Activated gamma-delta T cell treated with anti-CD3 and anti-CD28 coated beads, Interleukin-2, amount 50 U/mL, for 16 hours (primary cell): ENCODE data around the gene FOXP3.
A peak's percentile ranks its signal among the peaks of the same experiment; 100 is the strongest.

Experiments used
- DNase-seq: peaks from one replicate; pipeline ENCODE4 v3.0.0-alpha.2; 2020; ENCODE audit warnings: low read depth

Gene FOXP3

DNA sequence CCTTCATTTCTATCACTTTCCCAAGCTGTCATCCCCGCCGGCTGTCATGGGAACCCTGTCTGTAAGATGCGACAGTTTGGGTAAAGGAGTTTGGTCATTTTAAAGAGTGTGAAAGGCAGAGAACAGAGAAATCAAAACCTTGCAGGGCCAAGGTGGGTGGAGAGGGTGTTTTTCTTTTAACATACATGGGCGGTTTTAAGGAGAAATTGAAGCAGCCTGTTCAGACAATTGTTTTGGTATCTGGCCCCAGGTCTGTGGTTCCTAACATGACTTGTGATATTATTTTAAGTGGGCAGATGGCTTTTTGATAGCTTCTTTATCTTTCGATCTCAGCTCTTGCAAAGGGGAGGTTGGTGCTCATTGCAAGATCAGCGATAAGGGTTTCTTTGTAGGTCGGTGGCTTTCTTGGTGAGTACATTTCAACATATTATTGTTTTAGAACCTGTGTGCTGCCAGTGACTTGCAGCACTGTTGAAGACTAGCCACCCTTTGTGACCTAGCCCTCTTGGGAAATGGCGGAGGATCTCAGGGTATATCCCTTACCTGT is 8.7 kb upstream of the FOXP3 start:
- DNase-seq: no peak

DNA sequence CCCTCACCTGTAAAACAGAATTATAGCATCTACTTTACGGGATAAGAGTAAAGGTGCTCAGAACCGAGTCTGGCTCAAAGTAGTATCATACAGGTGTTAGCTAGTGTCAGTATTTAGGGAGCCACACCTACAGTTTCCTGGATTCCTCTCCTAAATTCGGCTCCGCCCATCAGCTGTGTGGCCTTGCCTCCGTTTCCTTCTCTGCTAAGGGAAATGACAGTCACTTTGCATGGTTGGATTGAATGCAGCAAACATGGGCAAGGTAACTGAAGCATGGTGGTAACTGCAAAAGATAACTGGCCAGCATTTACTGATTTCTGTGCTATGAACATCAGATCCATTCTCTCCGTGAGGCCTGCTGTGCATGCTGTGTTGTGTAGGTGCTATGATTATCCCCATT is 7.9 kb upstream of the FOXP3 start:
- no peak for DNase-seq

DNA sequence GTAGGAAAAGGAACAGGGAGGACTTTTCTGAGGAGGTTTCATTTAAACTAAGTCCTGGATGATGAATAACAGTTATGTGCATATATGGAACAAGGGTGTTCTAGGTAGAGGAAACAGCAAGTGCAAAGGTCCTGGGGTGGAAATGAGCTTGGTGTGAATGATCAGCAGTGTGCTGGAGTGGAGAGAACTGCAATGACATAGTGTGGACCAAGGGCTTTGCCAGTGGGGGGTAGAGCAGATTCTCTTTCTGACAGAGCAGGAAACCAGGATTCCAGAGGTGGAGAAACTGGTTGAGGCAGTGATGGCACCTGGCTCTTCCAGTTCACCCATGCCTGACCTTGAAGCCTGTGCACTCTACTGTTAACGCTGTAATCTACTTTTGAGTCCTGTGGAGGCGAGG is 6.8 kb upstream of the FOXP3 start:
- DNase-seq: no peak

DNA sequence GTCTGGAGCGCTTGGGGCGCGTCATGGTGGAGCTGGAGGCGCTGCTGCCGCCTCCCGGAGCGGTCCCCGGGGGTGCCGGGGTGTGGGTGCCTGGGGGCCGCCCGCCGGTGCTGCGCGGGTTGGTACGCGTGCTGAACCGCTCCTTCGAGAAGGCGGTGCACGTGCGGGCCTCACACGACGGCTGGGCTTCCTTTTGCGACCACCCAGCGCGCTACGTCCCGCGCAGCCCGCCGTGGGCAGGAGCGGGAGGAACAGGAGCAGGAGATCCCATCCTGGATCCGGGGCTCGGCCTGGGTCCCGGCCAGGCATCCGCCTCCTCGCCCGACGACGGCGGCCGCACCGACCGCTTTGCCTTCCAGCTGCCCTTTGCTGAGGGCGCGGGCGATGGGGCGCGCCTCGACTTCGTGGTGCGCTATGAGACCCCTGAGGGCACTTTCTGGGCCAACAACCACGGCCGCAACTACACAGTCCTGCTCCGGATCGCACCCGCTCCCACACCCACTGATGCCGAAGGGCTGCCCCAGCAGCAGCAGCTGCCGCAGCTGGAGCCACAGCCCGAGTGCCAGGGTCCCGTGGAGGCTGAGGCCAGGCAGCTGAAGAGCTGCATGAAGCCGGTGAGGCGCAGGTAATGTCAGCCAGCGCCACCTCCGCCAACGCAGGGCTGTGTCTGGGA is 5.9 kb upstream of the FOXP3 start:
- DNase-seq: no peak

DNA sequence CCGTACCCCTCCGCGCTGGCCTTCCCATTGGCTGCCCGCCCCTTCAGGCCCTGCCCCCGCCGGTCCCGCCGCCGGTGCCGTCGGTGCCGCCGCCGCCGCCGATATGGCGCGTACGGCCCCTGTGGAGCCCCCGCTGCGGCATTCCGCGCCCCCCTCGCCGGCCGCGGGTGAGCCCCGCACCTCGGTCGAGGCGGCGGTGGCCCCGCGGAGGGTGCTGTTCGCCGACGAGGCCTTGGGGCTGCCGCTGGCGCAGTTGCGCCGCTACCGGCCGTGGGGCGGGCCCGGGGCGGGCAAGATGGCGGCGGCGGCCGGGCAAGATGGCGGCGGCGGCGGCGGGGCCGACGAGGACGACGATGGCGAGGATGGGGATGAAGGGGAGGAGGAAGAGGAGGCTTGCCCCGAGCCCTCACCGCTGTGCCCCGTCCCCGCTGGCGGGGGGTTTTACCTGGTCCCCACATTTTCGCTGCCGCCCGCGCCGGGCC is 5.3 kb upstream of the FOXP3 start, which contains the start of gene PPP1R3F:
PPP1R3F (plus strand) TSS at position 27 of the 482 bp plus-strand sequence; CDS start at position 104, 77 bp downstream.
- DNase-seq: no peak

DNA sequence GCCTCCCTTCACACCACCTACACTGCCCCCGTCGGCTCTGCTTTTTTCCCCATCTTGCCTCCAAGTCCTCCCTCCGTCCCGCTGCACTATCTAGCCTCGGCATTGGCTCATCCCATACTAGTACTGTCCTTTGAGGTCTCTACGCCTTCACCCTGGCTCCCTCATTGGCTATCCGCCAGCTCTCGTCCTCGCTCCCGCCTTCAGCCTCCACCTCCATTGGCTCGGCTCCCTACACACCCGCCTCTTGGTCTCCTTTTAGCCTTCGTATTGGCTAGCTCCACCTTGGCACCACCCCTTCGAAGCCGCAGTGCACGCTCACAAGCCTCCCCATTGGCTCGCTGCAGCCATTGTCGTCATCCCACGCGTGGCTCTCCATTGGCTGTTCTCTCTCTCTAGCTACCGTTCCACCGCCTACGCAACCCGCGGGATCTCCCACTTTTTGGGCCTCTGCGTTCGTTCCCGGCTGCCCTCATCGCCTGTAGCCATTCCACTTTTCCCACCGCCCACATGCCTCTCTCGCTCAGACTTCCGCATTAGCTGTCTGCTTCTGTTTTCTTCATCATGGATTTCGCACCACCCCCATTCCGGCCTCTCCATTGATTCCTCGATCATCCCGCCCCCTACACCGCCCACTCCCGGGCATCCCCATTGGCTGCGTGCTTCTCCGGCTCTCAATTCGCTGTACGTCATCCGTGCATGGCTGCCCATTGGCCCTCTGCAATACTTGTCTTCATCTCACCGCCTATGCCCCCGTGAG is 4.7 kb upstream of the FOXP3 start:
- DNase-seq: peak; percentile 89

DNA sequence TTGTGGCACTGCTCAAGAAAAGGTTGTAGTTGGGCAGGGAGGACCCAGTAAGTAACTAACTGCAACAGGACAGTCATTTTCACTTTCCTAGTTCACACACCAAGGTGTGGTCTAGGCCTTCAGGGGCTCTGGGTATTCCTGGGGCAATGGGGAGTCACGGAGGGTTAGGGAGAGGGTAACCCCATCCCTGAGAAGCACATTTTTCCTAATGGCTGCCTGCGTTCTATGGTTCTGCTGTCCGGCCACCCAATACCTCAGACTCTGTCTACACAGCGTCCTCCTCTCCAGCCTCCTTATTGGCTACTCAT is 4.1 kb upstream of the FOXP3 start:
- no peak for DNase-seq

DNA sequence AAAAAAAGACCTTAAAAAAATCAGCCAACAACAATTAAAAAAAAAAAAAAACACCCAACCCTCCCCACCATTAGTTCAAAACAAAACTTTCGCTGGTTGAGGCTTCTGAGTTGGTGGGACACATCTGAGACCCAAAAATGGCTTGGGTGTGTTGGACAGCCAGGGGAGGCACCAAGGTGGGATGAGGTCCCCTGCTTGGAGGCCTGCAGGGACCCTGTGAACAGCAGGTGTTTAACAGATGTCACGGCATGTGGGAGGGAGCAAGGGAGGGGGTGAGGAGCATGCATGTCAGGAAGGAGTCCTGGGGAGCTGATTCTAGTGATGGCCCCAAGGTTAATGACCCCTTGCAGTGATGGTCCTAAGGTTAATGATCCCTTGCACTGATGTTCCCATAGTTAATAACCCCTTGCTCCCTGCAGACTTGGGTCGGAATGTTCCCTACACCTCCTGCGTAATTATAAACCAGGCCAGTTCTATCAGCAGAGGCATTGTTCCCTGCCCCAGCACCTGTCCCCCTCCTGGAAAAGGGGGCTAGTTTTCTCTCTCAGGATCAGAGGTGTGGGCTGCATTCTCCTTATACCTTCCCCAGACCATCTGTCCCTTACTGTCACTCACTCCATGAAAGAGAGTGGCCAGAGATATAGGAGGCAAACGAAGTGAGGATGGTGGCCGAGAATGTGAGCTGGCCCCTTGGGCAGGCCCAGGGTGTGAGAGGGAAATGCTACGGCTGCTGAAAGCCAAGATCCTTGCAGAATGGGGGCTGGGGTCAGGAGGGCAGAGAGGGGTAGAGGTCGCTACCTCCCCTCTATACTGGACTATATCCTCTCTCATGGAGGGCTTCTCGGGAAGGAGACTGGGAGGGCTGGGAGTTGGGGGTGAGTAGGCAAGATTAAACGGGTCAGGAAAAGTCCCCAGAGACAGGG is 2.3 kb upstream of the FOXP3 start:
- no peak for DNase-seq

DNA sequence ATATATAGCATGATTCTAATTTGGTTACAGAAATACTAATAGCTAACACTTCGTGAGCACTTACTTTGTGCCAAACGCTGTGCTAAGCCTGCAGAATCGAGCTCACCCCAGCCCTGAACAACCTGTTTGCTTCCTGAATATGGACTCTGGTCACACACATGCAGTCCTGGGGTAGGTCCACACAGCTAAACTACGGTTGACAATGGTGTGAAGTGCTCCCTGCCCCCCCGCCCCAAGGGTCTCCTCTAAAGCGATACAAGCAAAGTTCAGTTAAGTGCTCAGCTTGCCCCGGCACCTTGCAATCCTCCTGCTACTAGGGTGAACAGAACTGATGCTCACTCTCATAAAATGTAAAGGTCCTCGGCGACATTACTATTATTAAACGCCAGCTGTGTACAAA is 879 bp downstream of the FOXP3 start:
- no peak for DNase-seq

DNA sequence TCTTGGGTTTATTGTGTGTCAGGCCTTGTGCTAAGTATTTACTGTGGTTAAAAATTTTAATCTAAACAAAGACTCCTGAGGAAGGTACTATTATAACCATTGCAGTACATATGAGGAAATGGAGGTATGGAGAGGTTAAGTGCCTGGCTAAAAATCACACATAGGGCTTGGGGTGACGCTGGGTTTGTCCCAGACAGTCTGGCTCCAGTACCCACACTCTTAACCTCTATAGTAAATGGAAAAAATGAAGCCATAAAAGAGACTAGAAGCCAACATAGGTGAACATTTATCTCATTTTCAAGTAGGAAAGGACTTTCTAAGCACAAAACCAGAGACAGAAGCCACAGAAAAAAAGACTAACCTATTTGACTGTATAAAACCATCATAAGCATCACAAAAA is 1.9 kb downstream of the FOXP3 start:
- no peak for DNase-seq

DNA sequence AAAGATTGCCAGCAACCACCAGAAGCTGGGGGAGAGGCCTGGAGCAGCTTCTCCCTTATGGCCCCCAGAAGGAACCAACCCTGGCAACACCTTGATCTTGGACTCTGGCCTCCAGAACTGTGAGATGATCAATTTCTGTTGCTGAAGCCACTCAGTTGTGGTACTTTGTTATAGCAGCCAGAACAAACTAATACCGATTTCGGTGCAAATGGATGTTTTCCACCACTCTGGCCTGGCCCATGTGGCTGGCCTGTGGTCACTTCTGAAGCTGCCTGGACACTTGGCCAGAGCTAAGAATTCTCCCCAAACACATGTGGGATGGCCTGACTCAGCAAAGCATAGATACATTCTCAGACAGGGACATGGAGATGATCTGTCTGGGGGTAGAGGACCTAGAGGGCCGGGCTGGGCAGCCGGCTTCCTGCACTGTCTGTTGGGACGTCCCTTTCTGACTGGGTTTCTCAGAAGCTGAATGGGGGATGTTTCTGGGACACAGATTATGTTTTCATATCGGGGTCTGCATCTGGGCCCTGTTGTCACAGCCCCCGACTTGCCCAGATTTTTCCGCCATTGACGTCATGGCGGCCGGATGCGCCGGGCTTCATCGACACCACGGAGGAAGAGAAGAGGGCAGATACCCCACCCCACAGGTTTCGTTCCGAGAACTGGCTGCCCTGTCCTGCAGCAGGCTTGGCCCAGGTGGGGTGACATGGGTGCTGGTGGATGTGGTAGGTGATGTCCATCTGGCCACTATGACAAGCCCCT is 4.1 kb downstream of the FOXP3 start:
- no peak for DNase-seq

DNA sequence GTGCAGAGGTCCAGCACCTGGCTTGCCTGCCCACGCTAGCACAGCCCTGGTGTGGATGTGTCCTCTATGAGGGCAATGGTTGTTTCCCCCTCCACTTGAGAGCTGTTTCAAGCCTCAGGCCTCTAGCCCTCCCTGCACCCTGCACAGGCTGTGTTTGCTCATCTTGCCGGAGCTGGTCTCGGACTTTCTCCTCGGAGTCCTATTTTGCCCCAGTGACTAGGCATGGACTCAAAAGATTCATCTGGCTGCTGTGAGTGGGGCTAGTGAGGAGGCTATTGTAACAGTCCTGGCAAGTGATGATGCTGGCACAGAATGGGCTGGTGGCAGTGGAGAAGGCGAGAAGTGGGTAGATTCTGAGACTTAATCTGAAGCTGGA is 5.8 kb downstream of the FOXP3 start:
- no peak for DNase-seq

DNA sequence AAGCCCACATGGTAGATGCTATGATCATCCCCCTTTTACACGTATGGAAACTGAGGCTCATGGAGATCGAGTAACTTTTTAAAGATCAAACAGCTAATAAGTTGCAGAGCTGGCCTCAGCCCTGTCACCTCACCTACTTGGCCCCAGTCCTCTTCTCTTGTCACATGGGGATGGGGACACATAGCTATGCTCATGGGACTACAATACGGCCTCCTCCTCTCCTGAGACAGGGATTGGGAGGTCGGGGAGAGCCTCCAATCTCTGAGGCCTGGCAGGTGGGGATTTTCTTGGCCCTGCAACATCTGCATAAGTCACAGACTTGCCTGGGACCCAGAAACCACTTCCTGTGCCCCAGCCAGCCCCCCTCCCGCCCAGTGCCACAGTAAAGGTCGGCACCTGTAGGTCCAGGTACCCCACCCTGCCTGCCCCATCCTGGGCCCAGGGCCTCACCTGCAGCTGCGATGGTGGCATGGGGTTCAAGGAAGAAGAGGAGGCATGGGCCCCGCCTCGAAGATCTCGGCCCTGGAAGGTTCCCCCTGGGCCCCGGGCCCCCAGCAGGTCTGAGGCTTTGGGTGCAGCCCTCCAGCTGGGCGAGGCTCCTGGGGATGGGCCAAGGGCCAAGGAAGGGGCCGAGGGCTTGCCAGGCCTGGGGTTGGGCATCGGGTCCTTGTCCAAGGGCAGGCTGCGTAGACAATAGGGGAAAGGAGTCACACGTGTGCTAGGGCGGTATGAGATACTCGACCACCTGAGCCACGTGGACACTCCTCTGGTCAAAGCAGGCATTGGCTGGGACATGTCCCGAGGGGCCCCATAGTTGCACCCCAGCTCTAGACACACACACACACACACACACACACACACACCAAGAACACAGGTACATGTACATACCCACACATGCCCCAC is 6.4 kb downstream of the FOXP3 start:
- DNase-seq: no peak

DNA sequence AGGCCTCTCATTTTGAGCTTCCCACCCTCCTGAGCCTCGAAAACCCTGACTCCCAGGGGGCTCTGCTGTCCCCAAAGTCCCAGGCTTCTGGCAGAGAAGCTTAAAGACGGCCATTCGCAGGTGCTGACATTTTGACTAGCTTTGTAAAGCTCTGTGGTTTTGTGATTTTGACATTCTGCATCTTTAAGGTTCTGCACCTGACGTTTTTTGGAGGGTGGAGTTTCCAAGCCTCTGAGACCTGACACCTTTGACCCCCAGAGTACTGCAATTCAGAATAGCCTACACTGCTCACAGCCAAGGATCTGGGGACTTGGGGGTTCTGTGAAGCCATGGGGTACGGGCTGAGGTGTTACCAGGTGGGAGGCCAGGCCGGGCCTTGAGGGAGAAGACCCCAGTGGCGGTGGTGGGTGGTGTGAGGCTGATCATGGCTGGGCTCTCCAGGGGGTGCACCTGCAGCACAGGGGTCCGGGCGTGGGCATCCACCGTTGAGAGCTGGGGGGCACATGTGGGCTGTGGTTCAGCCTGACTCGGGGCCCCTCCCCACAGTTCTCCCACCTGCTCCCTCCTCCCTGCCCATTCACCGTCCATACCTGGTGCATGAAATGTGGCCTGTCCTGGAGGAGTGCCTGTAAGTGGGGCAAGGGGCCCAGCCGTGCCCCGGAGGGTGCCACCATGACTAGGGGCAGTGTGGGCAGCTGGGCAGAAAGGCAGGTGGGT is 7.3 kb downstream of the FOXP3 start:
- no peak for DNase-seq

DNA sequence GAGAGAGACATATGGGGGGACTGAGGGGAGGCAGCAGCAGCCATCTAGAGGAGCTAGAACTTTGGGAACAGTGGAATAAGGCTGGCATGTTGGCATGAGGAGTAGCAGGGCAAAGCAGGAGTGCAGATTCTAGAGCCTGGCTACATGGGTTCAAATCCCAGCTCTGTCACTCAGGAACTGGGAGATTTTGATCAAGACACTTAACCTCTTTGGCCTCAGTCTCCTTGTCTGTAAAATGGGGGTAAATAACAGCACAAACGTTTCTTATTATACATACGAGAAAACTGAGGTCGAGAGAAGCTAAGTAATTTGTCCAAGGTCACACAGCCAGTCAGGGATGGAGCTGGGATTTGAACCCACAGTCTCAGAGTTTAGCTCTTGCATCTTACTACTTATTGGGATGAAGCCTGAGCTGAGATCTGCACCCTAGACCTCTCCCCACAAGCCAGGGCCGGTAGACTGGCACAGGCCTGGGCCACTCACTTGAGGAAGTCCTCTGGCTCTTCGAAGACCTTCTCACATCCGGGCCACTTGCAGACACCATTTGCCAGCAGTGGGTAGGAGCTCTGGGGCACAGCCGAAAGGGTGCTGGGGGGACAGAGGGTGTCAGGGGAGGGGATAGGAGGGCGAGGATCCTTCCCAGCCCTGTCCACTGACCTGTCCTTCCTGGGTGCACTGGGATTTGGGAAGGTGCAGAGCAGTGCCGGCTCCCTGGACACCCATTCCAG is 8.1 kb downstream of the FOXP3 start:
- DNase-seq: no peak

DNA sequence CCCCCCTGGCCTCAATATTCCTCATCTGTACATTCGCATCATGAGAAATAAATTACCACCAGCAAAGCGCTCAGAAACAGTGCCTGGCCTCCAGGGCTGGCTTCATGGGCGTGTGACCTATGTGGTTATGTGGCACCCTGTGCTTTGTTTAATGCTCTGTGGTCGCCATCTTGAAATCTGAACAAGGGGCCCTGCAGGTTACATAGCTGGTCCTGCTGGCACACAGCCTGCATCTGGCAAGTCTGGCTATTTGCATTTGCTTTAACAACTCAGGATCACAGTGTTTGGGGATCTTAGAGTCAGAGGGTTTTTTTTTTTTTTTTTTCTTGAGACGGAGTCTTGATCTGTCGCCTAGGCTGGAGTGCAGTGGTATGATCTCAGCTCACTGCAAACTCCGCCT is 9.9 kb downstream of the FOXP3 start:
- no peak for DNase-seq

DNA sequence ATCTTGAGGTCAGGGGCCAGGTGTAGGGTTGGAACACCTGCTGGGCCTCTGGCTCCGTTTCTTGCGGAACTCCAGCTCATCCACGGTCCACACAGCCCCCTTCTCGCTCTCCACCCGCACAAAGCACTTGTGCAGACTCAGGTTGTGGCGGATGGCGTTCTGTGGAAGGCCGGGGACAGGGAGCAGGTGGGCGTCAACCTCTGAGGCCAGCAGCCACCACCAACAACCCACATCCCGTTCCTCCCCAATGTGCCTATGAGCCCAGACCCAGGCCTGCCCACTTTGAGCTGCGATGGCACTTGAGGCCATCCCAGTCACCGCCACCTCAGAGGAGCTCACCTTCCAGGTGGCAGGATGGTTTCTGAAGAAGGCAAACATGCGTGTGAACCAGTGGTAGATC is 13.2 kb downstream of the FOXP3 start:
- no peak for DNase-seq

DNA sequence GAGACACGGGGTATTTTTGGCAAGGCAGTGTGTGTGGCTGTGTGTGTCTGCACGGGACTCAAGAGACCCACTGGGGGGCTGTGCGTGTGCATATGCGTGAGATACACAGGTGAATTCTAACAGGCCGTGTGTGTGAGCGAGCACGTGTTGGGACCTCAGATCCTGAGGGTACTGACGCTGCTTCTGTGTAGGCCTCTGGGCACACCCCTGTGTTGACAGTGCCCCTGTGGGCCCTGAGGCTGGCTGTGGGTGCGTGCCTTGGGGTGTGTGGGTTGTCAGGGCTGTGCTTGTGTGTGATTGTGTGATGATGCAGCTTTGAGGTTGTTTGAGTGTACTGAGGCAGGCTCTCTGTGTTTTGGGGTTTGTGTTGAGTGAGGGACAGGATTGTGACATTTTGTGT is 13.9 kb downstream of the FOXP3 start:
- no peak for DNase-seq

DNA sequence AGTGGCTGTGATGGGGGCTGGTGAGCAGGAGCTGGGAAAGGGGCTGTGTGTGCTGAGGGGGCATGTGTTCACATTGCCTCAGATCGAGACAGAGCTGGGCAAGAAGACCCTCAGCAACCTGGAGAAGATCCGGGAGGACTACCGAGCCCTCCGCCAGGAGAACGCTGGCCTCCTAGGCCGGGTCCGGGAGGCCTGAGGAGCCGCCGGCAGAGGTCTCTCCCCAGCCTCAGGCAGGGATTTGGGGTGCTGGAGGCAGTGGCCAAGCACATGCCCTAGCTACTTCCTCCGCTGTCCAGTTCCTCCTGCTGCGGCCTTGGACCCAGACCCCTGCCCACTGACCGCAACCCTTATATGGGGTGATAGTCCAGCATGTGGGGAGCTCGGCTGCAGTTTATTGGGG is 14.4 kb downstream of the FOXP3 start:
- no peak for DNase-seq
